Measurements from ENCODE around the gene SPTBN1.
"Not testable (repeated sequence)": the region's sequence is repeated elsewhere in the genome, so short reads cannot be mapped to it uniquely, and the experiment has no call there.

Gene SPTBN1

DNA sequence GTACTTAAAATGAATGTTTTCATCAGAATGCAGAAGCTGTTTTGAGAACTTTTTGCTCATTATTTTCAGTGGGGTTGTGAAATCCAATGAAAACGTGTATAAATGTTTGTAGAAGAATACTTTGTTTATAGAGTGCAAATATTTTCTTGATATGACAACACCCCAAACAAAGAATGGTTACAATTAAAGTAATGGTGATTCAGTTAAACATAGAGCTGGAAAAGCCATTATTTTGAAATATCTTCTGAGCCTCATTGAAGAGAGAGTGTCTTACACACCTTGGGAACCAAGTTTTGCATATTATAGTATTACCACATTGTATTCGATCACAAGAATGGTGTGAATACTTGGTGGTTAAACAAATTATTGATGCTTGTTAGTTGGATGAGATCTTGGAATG is 48.7 kb downstream of the SPTBN1 start:
- no peak for FAIRE-seq

DNA sequence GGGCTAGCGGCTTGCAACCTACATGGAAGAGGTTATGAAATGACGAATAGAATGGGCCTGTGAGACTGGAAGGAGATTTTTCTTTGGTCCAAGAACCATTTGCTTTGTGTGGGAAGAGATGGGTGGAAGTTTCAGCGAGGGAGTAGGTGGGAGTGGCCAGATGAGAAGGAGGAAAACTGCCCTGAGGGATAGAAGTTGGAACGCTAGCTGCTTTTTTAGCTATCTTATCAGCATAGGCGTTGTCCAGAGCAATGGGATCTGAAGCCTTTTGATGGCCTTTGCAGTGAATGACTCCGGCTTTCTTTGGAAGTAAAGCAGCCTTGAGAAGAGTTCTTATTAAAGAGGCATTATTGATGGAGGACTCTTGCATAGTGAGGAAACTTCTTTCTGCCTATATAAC is 52.4 kb downstream of the SPTBN1 start:
- FAIRE-seq = no peak

DNA sequence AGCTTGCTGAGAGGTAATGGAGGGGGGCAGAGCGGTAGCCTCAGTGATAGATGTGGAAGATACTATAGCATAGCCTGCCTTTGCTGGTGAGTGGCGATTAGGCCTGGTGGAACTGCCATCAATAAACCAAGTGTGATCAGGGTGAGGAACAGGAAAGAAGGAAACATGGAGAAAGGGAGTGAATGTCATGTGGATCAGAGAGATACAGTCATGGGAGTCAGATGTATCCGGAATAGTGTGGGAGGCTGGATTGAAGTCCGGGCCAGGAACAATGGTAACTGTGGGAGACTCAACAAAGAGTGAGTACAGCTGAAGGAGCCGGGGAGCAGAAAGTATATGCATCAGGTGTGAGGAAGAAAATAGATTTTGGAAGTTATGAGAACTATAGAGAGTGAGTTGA is 52.9 kb downstream of the SPTBN1 start:
- not testable (repeated sequence) for FAIRE-seq

DNA sequence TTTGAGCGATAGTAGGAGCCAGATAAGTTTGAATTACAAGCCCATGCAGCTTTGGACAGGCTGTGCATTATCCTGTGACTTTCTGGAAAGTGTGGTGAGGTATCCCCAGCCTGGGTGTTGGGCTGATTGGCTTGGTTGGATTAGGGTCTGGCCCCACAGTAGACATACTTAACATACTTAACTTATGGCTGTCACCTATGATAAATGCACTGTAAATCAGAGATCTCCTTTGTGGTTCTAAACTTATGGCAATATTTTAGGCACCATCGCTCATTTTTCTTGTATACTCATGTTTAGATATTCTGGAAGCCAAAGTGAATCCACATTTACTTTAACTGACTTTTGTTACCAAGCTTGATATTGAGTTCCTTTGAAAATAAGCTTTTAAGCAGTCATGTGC is 54.8 kb downstream of the SPTBN1 start:
- FAIRE-seq = no peak

DNA sequence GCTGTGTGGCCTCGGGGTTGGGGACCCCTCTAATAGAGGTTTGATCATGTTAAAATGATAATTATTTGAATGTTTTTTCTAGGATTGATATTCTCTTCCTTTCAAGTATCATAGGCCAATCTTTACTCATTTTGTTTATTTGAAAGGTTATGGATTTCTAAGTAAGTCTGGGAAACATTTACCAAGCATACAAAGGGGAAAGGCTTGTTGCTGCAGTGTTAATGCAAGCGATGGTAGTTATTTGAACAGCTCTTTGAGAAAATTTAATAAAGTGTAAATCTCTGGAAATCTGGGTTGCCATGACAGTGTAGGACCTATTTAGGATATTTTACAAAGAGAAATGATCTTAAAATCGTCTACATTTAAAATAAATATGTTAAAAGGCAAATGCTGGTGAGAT is 56.1 kb downstream of the SPTBN1 start:
- FAIRE-seq = no peak

DNA sequence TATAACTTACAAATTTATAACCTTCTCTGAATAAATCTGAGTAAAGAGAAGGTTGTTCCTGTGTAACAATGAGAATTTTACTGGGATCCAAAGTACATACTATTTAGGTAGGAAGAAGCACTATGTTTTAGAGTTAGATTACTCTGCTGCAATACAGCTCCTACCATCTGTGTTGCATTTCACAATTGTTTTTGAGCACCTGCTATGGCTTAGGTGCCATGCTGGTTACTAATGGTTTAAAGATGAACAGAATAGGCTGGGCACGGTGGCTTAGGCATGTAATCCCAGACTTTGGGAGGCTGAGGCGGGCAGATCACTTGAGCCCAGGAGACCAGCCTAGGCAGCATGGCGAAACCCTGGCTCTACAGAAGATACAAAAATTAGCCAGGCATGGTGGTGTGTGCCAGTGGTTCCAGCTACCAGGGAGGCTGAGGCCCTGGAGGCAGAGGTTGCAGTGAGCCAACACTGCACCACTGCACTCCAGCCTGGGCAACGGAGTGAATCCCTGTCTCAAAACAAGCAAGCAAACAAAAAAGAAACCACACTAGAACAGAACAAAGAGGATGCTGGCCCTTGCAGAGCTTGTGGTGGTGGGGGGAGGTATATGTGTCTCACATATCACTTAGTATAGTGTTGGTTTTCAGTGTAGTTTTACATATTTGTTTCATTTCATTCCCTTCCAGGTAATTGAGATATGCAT is 56.7 kb downstream of the SPTBN1 start:
- FAIRE-seq = no peak

DNA sequence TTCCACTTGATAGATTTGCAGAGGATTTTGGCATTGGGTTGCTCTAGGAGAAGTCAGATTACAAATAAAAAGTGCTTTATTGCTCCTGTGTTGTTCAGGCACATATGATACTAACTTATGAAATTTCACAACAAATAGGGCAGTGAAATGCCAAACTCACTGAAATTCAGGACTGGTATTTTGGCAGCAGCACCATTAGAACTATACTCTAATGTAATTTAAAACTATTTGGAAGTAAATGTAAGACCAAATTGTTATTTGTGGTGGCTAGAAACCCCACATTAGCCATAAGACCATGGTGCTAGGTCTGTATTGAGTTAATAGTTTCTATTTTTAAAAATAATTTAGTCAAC is 57.2 kb downstream of the SPTBN1 start:
- FAIRE-seq = no peak

DNA sequence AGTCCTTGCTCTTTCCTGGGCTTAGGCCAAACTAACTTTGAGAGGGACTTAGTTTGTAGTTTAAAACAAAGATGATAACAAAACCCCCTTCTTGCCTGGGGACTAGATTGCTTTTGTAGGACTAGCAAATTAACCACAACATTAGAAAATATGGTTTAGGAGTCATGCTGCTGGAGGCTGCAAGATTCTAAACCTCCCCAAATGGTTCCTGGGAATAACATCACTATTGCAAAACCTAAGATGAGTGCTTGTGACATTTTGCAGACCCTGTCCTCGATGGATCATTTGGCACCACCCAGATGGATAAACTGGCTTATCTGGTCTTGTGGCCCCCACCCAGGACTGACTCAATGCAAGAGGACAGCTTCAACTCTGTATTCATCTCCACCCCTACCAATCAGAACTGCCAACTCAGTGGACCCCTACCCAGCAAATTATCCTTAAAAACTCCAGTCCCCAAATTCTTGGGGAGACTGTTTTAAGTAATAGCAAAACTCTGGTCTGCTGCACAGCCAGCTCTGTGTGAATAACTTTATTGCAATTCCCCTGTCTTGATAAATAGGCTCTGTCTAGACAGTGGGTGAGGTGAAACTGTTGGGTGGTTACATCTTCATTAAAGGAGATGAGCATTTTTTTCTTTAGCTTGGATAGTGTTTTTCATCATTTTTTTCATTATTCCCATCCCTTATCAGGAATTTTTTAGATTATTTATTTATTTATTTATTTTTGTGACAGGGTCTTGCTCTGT is 58.9 kb downstream of the SPTBN1 start:
- FAIRE-seq = no peak

DNA sequence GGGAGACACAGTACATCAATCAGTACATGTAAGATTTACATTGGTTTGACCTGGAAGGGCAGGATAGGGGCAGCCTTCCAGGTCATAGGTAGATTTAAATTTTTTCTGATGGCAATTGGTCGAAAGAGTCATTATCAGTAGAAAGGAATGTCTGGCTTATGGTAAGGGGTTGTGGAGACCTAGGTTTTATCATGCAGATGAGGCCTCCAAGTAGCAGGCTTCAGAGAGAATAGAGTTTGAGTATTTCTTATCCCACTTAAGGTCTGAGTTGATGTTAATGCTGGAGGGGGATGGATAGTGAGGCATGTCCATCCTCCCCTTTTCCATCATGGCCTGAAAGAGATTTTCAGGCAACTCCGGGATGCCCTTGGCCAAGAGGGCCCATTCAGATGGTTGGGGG is 60.7 kb downstream of the SPTBN1 start:
- FAIRE-seq = no peak

DNA sequence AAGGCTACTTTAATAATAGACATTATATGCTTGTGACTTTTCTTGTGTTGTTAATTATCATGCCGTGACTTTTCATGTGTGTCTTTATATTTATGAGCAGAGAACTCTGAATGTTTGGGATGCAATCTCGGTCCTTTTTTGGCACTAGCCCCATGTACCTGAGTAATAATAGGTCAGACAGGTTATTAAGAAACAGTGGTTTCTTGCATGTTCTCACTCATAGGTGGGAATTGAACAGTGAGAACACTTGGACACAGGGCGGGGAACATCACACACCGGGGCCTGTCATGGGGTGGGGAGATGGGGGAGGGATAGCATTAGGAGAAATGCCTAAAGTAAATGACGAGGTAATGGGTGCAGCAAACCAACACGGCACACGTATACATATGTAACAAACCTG is 61.9 kb downstream of the SPTBN1 start:
- FAIRE-seq = not testable (repeated sequence)

DNA sequence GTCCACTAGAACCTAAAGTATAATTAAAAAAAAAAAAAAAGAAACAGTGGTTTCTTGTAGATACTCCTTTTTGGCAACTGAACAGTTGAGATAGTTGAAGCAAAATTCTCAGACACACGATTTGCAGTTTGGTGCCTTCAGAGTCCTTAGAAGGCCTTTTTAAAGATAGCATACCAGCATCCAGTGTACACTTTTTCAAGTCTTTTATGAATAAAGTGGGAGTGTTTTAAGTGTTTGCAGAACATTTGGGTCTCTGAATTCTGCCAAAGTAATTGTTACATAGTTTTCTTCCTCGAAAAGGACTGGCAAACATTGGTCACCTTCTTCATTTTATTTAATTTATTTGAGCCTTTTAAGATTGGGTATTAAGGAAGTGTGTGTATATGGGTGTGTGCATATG is 62.3 kb downstream of the SPTBN1 start:
- no peak for FAIRE-seq

DNA sequence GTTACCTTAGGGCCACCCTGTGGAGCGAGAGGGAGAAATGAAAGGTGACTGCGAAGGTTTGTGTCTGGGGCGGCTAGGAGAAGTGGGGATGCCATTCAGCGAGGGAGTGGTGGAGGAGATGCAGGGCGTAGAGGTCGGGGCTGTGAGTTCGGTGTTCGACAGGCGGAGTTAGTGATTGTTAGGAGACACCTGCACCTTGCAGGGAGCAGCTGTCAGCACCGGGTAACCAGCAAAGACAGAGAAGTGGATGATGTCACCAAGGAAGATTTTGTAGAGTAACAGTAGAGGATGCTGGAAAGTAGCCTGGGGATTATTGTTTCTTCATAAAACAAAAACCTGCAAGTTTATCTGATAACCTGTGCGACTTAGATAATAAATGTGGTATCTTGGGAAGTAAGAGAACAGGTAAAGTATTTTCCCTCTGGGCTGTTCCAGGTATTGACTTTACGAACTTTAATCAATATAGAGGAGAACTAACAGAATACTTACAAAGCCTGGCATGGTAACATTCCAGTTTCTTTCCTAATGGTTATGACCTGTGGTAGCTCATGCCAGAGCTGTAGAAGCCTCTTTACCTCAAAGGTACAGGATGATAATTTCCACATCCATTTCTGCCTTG is 63.8 kb downstream of the SPTBN1 start:
- FAIRE-seq = no peak

DNA sequence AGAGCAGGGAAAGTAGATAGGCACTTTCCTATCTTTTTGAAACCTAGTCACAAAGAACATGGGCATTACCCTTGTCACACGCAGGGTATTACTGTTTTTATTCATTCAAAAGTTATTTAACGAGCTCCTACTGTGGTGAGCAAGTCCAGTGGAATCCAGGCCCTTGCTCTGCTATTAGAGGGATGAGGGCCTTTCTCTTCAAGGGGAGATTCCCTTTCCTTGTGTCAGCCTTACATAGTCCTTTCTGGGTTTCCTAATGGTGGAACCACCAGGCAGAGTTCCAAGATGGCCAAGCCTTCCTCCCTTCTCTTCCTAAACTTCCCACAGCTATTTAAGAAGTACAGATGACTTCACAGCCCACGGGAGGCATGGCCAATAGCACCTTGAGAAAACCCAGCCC is 64.6 kb downstream of the SPTBN1 start:
- FAIRE-seq = no peak

DNA sequence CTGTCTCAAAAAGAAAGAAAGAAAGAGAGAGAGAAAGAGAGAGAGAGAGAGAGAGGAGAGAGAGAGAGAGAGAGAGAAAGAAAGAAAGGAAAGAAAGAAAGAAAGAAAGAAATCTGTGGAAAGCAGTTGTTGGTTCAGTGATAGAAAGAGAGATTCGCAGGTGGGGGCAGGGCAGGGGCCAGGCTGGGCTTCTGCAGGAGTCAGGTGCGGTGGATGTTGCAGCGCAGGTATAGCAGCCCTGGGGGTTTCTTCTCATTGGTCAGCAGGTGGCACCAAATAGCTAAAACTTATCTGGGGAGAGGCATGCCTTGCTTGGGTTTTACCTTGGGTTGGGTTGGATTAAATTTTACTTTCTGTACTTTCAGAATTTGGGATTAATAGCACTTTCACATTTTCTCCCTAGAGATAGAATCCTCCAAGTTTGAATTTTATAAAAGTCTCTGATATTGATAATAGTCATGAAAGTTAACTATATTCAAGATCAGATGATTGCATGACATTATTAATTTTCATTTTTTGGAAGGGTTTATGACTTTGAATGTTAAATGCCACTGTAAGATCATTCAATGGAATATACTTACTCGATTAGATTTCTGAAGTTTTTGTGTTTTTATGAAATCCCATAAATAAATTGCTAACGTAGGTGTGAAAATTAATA is 66.6 kb downstream of the SPTBN1 start:
- FAIRE-seq = peak; percentile 69

DNA sequence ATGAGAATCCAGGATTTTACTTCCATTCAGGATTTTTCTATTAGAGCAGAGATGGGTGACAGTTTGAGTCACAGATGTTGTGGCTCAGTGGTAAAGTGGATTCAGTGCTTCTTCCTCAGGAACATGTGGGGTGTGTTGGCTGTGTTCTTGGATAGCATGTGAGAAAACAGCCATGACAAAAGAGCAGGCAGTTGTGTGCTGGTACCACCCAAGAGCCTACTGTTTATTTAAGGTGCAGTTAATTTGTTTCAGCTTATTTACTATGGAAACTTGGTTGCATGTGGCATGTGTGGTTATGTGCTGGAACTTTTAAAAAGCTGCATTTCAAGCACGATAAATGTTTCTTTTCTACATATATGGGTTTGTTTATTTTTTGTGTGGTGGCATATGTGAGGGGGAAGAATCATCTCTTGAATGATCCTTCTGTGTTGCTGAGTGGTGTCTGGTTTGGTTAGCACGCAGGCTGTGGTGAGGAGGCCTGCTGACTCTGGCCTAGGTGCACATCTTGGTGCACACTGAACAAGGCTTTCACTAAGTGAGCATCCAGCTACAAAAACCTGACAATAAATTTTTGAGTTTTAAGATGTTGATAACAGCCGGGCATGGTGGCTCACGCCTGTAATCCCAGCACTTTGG is 67.3 kb downstream of the SPTBN1 start:
- FAIRE-seq = no peak

DNA sequence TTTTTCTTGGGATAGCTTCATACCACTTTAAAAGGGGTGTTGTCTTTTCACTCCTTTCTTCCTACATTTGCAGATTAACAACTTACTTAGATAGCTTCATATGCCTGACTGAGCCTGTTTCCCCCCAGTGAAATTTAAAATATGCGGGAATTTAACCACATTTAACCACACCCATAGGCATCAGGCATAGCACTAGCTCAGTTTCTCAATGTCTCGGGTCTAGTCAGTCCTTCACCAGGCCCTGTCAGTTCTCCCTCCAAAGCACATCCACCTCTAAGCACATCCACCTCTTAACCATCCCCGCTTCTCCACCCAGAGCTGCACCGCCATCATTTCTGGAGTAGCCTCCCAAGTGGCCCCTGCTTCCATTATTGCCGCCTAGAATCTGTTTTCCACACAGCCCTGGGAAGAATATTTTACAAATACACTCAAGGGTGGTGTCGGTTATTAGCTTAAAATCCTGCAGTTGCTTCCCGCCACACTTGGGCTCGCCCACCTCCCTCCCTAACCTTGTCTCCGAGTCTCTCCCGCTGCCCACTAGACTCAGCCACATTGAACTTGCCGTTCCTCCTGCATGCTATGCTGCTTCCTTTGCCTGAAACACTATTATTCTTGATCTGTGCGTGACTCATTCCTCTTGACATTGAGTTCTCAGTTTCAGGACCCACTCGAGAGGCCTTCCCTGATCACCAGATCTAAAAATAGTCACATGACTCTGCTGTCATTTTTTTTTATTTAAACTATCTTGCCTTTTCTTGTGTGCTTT is 68.3 kb downstream of the SPTBN1 start:
- no peak for FAIRE-seq

DNA sequence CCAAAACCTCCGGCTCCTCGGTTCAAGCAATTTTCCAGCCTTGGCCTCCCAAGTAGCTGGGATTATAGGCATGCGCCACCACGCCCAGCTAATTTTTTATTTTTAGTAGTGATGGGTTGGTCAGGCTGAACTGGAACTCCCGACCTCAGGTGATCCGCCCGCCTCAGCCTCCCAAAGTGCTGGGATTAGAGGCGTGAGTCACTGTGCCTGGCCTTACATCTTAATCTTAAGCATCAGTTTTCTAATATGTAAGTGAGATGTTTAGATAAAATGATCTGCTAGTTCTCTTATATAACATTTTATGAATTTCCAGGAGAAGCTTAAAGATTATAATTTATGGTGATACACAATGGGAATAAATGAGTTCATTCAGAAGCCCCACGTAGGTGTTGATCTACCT is 69.2 kb downstream of the SPTBN1 start:
- no peak for FAIRE-seq

DNA sequence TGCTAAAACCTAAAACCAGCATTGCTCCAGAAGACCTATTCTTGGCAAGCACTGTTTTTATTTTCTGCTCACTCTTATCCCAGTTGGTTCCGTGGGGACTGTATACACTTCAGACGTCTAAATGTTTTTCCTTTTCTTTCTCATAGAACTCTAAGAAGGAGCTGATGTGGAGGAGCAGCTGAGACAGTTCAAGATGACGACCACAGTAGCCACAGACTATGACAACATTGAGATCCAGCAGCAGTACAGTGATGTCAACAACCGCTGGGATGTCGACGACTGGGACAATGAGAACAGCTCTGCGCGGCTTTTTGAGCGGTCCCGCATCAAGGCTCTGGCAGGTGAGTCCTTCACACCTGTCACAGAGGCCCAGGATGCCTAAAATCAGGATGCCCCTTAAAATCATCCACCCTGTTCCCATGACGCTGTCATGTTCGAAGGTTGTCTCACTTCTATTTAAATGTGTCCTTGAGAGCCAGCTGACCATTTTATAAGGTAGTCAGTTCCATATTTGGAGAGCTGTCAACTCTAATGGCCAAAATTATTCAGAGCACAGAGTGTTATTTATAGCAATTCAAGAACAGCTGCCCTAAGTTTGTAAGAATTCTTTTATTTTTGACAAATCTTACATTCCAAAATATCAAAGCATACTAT is 70.2 kb downstream of the SPTBN1 start:
- FAIRE-seq = no peak

DNA sequence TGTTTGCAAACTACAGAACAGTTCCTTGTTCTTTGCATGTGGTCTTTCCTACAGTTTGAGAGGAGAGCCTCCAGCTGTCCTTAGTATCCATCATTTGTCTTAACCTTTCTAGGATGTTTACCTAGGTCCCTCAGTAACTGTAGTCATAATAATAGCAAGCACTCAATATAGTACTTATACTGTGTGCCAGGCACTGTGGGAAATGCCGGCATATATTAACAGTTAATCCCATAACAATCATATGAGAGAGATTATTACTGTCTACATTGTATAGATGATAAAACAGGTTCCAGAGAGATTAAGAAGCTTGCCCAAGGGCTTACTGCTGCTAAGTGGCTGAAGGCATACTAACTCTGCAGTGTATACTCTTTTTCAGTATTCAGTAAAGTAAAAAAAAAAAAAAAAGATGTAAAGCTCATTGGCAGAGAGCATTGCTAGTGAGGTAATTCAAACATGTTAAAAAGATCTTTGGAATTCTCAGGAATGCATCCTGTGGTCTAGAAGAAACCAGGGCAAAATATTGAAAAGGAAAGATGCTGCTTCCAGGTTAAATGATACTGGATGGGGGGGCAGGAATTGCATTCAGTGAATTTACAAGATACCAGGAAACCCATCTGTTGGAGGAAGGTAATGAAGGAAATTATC is 72.3 kb downstream of the SPTBN1 start:
- FAIRE-seq = no peak

DNA sequence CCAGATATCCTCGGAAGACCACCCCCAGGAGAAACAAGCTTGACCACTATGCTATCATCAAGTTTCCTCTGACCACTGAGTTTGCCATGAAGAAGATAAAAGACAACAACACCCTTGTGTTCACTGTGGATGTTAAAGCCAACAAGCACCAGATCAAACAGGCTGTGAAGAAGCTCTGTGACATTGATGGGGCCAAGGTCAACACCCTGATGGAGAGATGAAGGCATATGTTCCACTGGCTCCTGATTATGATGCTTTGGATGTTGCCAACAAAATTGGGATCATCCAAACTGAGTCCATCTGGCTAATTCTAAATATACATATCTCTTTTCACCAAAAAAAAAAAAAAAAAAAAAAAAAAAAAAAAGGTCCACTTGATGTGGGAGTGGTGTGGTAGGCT is 73.4 kb downstream of the SPTBN1 start:
- not testable (repeated sequence) for FAIRE-seq

DNA sequence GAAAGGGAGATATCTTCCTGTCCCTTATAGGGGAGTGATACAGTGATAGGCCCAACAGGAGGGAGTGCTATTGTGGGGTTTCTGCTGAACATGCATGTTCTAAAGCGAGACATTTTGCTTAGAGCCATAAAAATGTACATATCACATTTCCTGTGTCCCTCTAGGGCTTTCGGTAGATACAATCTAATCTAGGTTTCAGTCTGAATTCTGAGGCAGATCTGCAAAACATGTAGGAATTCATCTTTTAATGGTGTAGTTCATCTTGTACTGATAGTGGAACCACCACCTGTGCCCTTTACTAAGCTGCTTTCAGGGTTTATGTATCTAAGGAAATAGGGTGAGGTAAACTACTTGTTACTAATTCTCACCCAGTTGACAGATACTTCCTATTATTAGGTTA is 73.8 kb downstream of the SPTBN1 start:
- no peak for FAIRE-seq

DNA sequence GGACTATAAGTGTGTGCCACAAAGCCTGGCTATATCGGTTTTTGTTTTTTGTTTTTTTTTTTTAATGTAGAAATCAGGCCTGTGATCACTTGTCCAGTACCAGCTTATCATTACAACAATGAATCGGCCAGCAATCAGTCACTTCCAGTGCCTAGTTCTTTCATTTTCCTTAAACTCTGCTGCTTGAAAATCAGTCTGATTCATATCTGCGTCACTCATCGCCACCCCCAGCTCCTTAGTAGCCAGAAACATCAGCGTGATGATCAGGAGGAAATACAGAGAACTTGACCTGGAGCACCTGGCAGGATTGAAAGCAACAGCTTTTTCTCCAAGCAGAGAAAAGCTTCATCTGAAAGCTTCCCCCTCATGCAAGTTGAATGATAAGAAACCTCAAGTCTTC is 75.4 kb downstream of the SPTBN1 start:
- FAIRE-seq = no peak
